HG02588 (cell line): ENCODE data around the gene PNKD.

Source experiments
- ATAC-seq: cut with Tn5 transposase; IDR thresholded peaks from one replicate; pipeline ENCODE4 v1.9.1; 2021; ENCODE audit warnings: mild to moderate bottlenecking, moderate library complexity; ENCODE audit not compliant: unreplicated experiment

Gene PNKD

DNA sequence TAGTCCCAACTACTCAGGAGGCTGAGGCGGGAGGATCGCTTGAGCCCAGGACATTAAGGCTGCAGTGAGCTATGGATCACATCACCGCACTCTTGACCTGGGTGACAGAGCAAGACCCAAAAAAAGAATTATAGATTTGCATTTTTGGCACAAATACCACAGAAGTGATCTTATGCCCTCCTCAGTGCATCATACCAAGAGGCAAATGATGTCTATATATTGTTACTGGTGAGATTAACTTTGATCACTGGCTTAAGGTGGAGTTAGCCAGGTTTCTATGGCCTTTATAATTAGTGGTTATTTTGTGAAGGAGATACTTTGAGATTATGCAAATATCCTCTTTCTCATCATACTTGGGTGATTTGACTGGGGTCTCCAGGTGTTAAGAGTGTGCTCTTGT, 64.2 kb downstream of the PNKD start:
- no peak for ATAC-seq

DNA sequence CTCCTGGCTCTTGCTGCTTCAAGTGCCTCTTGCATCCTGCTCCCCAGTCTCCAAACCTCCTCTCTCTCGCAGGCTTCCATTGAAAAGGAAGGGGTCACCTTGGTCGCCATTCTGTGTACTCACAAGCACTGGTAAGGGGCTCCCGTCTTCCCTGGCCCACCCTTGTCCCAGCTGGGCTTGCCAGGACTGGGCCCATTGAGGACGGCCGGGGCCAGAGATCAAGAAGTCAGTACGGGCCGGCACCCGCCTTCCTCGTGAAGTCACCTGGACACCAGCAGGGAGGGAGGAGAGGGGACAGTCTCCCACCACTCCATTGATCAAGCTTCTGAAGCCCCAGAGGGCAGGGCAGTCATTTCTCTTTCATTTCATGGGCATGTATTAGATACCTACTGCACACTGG, 70.3 kb downstream of the PNKD start:
- no peak for ATAC-seq

DNA sequence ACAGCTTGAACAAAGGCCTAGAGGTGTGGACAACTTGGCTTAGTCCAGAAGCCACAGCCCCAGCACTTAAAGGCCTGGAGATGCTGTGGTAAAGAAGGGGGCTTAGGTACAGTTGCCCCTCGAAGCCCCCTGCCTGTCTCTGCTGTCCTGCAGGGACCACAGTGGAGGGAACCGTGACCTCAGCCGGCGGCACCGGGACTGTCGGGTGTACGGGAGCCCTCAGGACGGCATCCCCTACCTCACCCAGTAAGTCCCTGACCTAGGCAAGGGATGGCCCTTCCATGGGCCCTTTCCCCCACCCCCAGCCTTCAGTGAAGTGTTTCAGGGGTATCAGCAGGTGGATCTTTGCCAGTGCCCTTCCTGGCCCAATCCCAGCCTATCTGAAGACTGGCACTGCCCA, 71.1 kb downstream of the PNKD start:
- ATAC-seq = no peak

DNA sequence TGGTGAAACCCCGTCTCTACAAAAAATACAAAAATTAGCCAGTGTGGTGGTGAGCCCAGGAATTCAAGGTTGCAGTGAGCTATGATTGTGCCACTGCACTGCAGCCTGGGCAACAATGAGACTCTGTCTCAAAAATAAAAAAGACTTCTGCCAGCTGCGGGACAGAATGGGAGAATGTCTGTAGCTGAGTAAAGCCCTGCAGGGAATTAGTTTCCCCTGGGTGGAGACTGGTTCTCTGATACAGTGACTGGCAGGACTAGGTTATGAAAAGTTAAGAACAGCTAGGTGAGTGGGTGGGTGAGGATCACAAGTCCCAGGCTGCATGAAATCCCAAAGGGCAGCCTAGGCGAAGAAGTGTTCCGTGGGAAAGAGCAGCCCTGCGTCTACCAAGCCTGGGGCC, 72.5 kb downstream of the PNKD start:
- no peak for ATAC-seq

DNA sequence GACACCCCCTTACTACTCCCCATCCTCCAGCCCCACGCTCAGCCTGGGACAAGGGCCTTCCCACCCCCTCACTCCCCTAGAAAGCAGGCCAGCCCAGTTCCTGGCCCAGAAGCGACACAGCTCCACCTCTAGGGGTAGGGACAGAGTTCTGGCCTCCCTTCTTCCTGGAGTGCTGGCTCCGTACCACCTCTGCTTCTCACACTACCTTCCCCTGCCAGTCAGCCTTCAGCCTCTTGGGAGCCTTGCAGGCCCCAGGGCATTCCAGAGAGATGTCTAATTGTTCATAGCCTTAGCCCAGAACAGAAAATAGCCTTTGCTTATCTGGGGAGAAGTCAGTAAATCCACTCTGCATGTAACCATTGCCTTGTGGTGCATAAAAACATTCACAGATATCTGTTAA, 73.3 kb downstream of the PNKD start:
- no peak for ATAC-seq

DNA sequence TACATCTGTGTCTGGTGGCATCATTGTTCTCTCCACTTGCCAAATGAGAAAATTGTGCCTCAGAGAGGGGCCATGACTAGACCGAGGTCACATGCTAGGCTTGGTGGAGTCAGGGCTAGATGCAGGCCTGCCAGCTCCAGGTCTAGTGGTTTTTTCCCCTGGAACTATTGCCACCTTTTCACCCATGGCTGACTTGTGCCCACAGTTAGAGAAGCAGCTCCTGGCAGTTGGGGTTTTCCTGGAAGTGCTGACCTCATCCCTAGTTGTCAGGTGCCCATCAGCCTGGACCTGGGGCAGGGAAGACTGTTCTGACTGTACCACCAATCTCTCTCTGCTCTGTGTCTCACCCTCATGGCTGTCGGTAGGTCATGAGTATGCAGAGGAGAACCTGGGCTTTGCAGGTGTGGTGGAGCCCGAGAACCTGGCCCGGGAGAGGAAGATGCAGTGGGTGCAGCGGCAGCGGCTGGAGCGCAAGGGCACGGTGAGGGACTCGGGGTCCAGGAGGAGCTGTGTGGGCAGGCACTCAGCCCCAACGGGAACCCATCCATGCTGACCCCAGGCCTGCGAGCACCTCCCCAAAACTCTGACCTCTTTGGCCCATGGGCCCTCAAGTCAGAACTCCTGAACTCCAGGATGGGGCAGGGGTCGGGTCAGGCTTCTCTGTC, 73.9 kb downstream of the PNKD start:
- no peak for ATAC-seq

DNA sequence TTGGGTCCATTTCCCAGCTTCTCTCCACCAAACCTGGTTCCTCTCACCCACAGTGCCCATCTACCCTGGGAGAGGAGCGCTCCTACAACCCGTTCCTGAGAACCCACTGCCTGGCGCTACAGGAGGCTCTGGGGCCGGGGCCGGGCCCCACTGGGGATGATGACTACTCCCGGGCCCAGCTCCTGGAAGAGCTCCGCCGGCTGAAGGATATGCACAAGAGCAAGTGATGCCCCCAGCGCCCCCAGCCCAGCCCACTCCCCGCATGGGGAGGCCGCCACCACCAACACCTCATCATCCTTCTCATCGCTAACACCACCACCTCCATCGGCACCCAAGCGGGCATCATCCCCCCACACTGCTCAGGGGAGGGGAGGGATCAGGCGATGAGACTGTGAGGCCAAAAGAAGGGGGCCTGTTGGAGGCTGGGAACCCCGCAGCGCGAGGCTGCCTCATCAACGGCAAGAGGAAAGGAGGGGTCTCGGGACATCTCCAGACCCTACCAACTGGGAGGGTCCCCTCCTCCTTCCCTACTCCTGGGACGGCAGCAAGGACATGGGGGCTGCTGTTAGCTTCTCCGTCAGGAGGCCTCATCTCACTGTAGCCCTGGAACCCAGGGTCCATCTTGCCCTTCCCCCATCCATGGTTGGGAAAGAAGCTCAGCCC, 74.6 kb downstream of the PNKD start:
- ATAC-seq = no peak

DNA sequence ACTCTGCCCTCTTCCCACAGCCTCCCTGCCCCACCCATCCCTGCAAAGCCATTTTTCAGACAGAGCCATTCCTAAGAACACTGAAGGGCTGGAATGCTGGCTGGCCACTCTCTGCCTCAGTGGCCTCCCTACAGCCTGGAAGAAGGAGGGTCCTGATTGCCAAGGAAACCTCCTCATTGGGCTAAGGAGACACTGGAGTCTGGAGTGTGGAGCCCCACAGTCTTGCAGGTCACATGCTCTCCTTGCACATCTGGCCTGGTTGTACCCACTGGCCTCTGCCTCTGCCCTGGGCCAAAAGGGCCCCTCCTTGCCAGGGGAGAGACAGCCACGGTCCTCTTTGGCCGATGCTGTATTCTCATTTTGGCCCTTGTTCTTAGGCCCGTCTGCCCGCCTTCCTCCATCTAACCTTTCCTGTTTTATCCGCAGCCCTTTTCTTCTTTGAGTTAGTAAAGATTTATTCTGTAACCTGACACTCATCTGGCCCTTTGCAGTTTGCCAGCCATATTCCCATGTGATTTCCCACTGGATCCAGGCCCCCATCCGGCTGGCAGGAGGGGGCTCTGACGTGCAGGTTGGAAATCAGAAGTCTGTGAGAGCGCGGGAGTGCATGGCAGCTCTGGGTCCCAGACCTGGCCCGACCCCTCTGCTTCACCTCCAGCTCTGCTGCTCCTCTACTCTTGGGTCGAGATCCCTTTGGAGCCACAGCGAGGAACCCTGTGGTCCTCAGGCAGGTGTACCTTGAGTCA, 75.3 kb downstream of the PNKD start:
- ATAC-seq = no peak

DNA sequence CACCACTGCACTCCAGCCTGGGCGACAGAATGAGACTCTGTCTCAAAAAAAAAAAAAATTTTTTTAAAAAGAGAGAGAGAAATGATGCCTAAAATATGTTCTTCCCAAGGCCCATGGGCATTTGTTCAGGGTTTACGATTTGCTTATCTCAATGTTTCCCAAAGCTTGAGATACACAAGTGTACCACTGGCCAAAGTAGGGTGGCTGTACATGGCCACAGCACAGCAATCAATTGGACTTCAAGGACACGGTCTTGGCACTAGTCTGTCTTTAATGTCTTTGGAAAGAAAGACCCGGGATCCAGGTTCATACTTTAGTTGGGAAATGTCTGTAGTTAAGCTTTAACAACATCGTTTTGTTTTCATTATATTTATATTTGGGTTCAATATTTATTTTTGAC, 76.9 kb downstream of the PNKD start:
- ATAC-seq = no peak

DNA sequence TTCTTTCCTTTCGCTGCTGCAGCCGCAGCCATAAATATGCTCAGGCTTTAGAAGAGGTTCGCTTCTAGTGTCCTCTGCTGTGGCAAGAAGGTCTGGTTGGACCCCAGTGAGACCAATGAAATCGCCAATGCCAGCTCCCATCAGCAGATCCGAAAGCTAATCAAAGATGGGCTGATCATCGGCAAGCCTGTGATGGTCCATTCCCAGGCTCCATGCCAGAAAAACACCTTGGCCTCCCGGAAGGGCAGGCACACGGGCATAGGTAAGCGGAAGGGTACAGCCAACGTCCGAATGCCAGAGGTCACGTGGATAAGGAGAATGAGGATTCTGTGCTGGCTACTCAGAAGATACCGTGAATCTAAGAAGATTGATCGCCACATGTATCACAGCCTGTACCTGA, 83.7 kb downstream of the PNKD start:
- no peak for ATAC-seq

DNA sequence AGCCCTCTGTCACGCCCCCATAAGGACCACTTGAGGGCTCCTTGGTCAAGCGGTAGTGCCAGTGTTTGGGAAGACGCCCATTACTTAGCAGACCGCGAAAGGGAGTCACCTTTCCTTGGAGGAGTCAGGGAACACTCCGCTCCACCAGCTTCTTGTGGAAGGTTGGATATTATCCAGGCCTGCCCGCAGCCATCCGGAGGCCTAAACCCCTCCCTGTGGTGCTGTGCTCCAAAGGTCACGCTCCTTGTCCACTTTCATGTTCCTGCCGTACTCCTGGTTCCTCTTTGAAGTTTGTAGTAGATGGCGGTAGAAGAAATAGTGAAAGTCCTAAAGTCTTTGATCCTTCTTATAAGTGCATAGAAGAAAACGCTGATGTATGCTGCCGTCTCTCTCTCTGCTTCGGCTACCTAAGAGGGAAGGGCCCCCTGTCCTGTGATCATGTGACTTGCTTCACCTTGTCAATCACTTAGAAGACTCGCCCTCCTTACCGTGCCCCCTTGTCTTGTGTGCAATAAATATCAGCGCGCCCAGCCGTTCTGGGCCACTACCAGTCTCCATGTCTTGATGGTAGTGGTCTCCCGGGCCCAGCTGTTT, 84.6 kb downstream of the PNKD start:
- no peak for ATAC-seq

DNA sequence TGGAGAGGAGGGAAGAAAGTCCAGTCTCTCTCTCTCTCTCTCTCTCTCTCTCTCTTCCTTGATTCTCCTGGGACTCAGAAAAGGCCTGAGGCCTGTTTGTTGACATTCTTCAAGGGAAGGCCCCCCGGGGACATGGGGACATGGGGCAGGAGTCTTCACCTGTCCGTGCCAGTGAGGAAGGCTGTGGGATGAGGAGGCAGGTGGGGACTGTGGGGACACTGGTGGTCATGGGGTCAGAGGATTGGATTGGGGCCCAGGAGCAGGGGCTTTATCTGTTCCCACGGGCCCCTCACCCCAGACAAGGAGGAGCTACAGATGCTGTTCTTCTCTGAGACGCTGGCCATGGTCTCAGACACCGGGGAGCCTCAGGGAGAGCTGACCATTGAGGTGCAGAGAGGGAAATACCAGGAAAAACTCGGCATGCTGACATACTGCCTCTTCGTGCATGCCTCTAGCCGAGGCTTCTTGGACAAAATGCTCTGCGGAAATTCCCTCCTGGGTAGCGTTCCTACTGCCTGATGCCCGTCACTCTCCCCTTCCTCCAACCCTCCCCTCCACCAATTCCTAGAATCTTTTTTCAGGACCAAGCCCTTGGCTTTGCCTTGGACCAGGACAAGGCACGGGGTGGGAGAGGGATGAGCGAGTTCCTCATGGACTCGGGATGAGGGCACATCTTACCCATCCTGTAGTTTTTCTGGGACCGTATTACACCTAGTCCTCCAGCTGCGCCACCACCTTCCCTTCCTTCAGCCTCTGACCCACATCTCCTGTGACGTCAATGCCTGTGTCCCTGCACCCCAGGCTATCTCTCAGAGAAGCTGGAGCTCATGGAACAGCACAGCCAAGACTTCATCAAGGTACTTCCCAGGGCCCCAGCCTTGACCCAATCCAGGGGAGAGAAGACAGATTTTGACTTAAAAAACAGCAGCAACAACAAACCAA, 87.2 kb downstream of the PNKD start:
- no peak for ATAC-seq

DNA sequence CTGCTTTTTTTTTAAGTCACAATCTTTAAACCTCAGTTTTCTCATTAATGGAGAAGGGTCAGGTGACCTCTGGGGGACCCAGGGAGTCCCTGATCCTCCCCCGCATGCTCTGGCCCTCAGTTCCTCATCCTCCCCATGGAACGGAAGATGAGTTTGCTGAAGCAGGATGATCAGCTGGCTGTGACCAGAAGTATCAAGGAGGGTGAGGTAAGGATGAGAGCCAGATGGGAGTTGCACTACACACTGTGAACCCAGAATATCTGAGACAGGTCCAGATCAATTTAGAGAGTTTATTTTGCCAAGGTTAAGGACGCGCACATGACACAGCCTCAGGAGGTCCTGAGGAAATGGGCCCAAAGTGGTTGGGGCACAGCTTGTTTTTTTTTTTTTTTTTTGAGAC, 90.1 kb downstream of the PNKD start:
- ATAC-seq = no peak

DNA sequence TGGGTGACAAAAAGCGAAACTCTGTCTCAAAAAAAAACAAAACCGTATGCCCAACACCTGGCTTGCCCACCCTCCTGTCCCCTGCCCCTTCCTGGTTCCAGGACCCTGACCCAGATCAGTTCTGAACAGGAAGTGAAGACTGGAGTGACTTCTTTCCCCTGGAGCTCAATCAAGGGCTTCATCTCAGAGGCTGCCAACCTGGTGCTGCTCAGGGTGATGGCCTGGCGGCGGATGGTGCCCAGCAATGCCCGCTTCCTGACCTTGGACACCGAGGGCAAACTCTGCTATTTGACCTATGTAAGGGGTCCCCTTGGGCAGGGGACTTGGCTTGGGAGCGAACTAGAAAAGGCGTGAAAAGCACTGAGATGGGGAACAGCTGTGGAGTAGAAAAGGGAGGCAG, 92.3 kb downstream of the PNKD start:
- no peak for ATAC-seq

DNA sequence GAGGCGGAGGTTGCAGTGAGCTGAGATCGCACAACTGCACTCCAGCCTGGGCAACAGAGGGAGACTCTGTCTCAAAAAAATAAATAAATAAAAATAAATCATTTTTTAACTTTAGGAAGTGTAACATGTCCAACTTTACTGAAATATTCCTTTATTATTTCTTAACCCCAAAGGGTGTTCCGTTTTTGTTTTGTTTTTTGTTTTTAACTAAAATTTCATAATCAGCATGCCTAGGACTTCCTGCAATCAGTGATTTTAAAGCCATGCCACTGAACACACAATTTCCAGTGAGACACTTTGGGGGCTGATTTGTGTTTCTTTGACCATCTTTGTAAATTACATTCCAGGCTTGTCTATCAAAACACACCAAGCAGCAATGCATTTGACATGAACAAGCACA, 93.4 kb downstream of the PNKD start:
- ATAC-seq = no peak

DNA sequence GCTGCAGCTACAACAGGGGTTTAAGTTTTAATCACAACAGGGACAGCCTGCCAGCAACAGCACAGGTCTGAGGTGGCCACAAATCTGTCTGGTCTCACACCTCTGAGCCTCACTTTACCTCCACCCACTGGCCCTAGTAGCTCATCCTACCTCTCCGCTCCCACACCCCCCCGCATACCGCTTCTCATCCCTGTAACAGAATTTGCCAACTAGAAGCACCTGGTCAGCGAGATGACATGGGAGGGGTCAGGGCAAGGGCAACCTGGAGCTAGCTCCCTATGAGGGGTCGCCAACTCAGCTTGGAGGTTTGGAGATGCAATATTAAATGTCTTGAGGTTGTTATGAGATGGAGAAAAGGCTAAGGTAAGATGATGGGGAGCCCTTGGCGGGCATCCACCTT, 93.9 kb downstream of the PNKD start:
- ATAC-seq = no peak

DNA sequence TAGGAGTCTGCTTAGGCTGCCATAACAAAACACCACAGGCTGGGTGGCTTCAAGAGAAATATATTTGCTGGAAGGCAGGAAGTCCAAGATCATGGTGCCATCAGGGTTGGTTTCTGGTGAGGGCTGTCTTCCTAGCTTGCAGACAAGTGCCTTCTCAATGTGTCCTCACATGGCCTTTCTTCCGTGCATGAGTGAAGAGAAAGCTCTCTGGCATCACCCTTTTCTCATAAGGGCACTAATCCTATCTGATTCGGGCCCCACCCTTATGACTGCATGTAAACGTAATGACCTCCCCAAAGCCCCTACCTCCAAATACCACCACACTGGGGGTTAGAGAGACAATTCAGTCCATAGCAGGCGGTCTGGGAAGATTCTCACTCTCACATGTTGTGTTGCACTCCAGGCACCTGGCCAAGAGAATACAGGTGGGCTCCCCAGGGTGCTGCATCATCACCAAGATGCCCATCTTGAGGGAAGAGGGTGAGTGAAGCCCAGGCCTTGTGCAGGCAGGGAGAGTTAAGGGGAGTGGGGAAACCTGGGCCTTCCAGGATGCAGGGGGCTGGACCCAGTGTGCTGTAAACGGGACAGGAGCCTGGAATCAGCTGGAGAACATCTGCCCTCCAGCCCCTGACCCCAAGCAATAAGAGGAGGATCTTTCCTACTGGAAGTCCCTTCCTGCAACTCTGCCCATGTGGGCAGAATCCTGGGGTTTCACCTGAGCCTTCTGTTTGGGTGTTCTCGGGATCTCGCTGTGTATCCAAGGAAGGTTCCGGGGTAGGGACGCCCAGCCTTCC, 96.5 kb downstream of the PNKD start:
- no peak for ATAC-seq

DNA sequence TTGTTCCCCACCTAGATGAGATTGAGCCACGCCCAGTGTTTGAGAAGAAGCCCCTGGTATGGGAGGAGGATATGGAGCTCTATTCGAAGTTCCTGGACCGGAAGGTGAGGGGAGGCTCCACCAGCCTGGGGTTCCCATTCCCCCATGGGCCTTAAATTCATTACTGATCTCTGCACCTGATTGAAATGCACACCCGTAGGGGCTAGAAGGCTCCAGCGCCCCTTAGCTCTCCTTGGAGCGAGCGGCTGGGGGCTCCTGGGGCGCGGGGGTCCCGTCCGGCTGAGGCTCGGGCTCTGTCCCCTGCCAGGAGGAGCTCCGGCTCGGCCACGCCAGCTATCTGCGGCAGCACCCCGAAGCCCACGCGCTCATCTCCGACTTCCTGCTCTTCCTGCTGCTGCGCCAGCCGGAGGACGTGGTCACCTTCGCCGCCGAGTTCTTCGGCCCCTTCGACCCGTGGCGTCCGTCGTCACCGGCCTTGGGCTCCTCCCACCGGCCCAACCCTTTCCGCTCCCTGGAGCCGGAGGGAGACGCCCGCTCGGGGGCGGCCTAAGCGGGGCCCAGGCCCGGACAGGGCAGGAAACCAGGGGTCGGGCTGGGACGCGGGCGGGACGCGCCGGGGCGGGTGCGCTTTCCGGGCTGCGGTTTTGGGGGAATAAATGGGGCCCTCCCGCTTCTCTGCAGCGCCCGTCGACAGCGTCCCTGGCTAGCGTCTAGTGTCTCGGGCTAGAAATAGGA, 97.3 kb downstream of the PNKD start:
- ATAC-seq = peak; percentile 98

DNA sequence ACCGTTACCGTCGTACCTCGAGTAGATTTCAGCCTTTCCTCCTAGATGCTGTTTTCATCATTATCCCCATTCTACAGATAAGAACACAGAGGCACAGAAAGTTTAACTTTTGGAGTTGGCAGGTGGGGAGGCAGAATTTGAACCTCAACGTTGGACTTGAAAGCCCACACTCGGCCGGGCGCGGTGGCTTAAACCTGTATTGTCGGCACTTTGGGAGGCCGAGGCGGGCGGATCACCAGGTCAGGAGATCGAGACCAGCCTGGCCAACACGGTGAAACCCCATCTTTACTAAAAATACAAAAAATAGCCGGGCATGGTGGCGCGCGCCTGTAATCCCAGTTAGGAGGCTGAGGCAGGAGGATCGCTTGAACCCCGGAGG, 97.8 kb downstream of the PNKD start:
- no peak for ATAC-seq
